ENCODE data around the gene KPNA4.
"Not testable (repeated sequence)": the region's sequence is repeated elsewhere in the genome, so short reads cannot be mapped to it uniquely, and the experiment has no call there.

Gene KPNA4, protein sequence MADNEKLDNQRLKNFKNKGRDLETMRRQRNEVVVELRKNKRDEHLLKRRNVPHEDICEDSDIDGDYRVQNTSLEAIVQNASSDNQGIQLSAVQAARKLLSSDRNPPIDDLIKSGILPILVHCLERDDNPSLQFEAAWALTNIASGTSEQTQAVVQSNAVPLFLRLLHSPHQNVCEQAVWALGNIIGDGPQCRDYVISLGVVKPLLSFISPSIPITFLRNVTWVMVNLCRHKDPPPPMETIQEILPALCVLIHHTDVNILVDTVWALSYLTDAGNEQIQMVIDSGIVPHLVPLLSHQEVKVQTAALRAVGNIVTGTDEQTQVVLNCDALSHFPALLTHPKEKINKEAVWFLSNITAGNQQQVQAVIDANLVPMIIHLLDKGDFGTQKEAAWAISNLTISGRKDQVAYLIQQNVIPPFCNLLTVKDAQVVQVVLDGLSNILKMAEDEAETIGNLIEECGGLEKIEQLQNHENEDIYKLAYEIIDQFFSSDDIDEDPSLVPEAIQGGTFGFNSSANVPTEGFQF

DNA sequence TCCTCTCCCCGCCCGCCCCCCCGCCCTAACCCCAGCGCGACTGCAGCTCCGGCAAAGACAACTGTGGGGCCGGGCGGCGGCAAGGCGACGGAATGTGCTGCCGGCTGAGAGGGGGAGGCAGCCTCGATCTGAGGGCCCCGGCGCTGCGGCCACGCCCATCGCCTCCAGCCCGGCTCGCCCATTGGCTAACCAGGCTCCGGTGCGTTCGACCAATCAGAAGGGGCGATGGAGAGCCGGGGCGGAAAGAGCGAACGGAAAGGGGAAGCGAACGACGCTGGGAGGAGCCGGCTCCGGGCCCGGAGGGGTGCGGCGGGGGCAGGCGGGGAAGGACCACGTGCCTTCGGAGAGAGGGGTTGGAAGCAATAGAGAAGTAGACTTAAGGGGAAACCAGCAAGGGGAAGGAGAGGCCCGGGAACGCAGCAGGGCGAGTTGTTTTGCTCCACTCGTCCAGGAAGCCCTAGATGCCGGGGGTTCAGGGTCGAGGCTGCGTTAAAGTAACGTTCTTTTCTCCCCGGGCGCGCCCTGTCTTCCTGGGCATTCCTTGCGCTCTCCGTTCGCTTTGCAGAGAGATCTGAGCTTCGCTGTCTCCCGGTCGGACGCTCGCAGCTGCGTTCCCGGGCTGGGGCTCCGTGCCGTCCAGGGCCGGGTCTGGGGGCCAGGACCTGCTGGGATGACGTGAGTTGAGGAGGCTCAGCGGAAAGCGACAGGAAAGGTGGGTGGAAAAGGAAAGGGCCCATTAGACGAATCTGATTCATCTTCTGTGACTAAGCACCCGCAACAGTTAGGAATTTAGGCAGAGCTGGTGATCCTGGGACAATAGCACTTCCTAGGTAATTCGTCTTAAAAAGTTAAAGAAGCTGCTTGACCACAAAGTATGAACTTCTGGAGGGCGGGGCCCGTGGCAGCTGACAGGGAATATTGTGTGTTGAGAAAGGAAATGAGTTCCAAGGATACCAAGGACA lies at the start of gene KPNA4:
KPNA4 (minus strand) TSS at position 130 of the 962 bp plus-strand sequence. CDS start 289 bp downstream, outside the sequence.
- DNase-seq = peak; percentile 99

DNA sequence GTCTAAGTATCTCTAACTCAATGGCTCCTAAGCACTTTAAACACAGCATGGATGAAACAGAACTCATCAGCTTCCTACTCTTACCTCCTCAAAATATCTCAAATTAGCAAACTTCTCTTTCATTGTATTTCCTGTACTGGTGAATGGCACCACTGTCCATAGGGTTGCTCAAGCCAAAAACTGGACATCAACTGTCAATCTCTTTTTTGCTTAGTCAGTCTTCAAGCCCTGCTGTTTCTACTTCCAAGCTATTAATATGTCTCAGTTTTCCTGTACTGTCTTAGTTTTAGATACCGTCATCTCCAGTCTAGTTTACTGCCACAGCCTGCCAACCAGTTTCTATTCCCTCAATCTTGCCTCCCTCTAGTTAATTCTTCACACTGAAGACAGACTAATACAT lies 48.3 kb upstream of the KPNA4 start:
- DNase-seq = no peak

DNA sequence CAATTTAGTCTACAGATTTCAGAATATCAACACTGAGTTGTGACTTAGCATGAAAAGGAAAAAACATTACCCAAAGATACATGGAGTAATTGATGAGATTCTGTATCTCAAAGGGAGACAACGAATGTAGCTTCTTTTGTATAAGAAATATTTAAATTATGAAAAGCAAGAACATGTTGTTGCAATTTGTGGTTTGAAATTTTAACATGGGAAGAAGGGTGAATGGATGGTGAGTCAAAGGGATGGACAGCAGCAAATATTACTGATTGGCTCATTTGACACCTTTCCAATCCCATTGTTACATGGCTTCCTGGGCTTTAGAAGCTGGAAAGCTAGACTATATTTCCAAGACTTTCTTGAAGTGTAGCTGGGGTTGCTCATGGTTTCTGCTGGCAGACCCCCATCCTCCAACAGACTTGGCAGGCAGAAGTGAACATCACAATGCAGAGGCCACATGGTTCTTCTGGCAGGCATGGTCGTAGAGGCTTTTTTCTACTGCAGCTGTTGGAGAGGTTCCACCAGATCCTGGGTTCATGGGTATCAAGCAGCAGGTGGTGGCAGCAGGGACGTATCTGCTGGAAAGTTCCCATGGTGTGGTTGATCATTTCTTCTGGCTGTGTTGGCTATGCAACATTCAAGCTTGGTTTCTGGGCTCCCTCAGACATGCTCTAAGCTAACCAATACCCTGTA lies 47.2 kb upstream of the KPNA4 start:
- no peak for DNase-seq

DNA sequence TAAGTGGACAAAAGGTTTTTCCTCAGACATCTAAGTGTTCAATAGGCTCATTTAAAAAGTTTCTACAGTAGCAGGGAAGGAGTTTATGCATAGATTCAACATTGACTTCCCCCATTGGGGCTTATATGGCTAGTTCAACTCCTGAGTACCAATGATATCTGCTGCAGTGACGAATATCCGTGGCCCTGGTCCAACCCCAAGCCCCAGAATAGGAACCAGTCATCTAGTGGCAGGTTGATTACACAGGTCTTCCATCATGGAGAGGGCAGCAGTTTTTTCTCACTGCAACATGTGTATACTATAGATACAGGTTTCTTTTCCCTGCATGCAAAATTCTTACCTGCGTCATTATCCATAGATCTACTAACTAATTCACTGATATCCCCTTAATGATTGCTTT lies 45.8 kb upstream of the KPNA4 start:
- no peak for DNase-seq

DNA sequence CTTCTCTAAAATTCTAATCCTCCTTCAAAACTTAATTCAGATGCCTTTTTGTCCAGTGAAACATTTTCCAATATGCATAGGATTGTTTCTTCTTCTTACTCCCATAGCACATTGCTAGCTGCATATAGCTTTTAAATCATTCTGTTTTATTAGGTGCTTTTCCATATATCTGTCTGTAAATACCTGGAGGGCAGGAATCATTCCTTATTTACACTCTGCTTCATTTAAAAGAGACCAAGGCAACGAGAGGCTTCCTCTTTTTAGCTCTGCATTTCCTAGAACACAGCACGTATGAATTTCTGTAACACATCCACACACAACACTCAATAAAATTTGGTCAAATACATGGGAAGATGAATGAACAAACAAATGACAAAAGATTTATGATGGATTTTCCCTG lies 43.5 kb upstream of the KPNA4 start:
- DNase-seq = no peak

DNA sequence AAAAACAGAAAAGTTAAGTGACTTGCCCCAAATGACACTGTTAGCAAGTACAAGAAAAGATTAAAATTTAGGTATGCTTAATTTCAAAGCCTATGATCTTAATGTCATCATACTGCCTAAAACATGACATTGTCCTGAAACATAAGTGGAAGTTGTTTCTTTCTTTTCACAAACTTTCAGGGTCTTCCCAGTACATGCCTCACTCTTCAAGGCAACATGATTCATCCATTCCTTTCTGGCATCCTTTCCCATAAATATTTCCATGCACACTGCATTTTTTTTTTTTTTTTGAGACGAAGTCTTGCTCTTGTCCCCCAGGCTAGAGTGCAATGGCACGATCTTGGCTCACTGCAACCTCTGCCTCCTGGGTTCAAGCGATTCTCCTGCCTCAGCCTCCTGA lies 42.5 kb upstream of the KPNA4 start:
- no peak for DNase-seq

DNA sequence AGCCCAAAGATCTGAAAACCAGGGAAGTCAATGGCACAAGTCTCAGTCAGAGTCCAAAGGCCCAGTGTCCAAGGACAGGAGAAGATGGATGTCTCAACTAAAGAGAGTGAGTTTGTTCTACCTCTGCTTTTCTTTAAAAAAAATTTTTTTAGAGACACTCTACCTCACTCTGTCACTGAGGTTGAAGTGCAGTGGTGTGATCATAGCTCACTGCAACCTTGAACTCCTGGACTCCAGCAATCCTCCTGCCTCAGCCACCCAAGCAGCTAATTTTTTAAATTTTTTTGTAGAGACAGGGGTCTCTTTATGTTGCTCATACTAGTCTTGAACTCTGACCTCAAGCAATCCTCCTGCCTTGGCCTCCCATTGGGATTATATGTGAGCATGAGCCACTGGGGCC lies 39.9 kb upstream of the KPNA4 start:
- no peak for DNase-seq

DNA sequence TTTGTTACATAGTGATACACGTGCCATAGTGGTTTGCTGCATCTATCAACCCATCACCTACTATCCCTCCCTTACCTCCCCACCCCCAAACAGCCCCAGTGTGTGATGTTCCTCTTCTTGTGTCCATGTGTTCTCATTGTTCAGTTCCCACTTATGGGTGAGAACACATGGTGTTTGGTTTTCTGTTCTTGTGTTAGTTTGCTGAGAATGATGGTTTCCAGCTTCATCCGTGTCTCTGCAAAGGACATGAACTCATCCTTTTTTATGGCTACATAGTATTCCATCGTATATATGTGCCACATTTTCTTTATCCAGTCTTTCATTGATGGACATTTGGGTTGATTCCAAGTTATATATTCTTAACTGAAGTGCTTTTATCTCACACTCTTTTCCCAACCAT lies 38.5 kb upstream of the KPNA4 start:
- not testable (repeated sequence) for DNase-seq

DNA sequence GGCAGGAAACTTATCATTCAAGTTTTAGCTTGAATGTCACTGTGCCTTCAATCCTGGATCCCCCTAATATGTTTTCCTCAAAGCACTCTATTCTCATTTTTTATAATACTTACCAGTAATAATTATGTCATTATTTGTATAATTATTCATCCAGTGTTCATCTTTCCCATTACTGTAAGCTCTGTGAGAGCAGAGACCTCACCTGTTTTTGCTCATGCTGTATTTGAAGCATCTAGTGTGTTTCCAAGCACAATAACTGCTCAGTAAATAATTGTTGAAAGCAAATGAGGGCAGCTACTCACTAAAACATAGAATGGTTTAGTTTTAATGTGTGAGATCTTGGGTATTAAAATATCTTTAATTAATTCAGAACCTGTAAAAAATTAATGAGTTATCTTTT lies 36.9 kb upstream of the KPNA4 start:
- DNase-seq = no peak

DNA sequence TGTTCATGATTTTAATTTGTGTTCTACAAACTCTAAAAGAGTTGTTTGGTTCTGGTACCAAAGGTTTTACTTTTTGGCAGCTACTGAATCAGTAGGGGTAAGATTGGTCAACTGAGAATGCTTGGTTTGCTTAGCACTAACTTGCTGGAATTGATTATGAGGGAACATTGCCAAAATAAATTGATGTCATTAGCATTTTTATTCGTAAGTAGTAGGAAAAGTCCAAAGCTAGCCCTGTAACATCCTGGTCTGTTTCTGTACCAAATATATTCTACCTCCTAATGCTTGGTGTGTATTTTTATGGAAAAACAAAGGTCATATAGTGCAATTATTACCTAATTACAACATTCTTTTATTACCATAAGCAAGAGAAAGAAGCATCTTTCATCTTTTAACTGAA lies 35.9 kb upstream of the KPNA4 start:
- no peak for DNase-seq

DNA sequence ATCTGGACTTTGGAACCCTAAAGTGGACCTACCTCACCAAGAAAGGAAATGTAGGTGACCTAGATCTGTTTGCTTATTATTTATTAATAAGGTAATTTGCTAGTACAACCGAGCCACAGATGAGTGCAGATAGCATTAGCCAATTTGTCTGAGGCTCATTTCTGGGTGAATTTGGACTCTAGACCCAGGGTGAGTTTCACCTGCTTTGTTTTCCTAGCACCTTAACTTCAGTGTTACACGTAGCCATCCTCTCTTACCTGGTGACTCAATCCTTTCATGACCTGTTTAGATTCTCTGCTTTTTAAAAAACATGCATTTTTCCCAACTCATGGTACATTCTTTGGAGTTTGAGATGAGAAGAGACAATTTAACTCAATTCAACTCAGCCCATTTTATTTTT lies 33.5 kb upstream of the KPNA4 start:
- DNase-seq = no peak

DNA sequence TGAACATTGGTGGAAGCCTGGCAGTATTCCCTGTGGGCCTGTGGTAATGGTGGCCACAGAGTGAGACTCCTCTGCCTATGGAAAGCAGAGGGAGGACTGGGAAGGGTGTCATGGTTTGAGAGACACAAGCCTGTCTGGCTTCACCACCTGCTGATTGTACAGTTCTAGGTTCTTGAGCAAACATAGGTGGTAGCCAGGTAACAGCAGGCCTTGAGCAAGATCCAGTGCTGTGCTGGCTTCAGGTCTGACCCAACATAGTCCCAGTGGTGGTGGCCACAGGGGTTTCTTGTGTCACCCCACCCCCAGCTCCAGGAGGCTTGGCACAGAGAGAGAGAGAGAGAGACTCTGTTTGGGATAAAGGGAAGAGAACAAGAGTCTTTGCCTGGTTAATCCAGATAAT lies 22.7 kb upstream of the KPNA4 start:
- no peak for DNase-seq

DNA sequence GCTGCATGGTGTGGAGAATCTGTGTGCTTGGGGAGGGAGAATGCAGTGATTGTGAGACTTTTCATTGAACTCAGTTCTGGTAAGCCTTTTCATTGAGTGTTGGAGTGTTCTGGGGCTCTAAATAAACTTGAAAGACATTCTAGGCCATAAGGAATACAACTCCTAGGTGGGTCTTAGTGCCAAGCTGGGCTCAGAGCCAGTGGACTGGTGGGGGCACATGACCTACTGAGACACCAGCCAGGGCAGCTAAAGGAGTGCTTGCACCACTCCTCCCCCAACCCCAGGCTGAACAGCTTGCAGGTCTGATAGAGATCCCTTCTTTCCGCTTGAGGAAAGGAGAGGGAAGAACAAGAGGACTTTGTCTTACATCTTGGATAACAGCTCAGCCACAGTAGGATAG lies 21.7 kb upstream of the KPNA4 start:
- DNase-seq = no peak

DNA sequence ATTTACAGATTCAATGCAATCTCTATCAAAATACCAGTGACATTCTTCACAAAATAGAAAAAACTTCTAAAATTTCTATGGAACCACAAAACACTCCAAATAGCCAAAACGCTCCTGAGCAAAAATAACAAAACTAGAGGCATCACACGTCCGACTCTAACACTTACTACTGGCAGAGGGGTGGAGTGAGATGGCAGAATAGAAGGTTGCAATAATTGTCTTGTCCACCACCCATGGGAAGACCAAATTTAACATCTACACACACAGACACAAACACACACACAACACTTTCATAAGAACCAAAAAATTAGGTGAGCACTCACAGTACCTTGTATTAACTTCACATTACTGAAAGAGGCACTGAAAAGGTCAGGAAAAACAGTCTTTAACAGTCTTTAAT lies 21.3 kb upstream of the KPNA4 start:
- no peak for DNase-seq

DNA sequence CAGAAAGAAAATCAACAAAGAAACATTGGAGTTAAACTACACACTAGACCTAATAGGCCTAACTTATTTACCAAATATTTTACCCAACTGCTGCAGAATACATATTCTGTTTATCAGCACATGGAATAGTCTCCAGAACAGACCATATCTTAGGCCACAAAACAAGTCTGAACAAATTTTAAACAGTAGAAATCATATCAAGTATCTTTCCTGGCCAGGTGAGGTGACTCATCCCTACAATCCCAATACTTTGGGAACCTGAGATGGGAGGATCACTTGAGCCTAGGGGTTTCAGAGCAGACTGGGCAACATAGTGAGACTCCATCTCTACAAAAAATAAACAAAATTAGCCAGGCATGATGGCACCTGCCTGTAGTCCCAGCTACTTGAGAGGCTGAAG lies 18.1 kb upstream of the KPNA4 start:
- no peak for DNase-seq

DNA sequence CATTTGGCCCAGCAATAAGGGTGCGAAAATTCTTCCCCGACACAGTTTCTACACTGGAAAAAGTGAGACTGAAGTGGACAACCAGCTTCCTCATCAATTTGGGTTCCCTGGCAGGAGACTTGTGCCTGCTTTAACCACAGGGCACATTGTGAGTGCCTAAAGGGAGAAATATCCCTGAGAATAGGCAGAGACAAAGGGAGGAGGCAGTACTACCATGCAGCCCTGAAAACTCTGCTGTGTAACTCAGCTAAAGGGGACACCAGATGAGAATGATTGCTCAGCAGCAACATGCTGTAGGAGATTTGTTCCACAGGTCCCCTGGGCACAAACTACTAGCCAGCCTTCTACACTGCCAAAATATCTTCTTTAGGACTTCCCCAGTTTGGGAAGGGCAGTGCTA lies 15.6 kb upstream of the KPNA4 start:
- no peak for DNase-seq

DNA sequence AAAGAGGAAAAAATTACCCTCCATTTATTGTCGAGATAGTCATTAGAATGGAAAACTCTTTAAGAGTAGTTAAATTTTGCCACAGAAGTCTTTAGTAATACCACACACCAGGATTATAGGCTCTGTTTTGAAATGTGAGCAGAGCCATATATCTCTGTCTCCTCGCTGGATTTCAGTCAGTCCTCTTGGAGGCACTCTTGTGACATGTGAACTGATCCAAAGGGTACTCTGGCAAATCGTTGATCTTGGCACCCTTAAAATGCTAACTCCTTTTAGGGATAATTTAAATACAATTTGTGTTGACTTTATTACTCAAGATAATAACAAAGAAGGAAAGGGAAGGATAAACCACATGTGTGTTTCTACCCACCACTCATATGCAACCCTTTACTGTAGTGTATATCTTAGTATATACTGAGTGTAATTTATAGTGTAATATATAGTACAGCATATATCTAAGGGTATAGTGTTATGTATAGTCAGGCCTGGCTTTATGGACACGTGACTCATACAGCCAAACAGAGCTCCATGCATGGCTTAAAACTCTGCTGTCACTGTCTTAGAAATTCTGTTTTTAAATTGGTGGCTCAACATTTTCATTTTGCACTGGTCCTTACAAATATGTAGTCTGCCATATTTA lies 12.3 kb upstream of the KPNA4 start:
- DNase-seq = no peak

DNA sequence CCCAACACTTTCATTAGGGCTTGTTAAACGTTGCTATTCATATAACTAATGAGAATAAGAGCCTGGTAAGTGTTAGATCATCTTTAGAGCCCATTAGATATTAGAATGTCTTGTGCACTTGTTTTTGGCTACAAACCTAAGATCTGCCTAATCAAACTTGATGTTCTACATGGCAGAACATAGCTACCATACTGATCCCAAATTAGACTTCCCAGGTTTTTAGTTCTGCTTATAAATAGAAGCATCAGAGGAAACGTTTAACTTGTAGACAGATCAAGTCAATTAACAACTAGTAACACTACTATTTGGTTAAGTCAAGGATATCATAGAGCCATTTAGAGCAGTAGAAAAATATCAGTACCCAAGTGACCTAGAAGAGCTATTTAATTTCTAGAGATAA lies 11.7 kb upstream of the KPNA4 start:
- no peak for DNase-seq

DNA sequence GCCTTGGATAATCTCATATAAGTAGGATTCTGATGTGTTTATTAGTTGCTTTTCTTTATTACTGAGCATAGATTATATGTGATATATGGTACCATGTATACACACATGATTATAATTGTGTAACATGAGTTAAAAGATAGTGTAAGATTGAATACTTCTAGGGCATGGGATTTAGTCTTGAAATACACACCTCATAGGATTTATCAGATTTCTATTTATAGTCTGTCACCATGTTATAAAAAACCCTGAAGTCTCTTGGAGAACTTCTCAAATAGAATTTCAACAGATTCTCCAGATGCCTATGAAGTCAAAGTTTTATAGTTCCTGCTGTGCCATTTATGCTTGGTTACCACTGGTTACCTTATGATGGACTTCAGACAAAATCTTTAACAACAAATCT lies 11.2 kb upstream of the KPNA4 start:
- no peak for DNase-seq

DNA sequence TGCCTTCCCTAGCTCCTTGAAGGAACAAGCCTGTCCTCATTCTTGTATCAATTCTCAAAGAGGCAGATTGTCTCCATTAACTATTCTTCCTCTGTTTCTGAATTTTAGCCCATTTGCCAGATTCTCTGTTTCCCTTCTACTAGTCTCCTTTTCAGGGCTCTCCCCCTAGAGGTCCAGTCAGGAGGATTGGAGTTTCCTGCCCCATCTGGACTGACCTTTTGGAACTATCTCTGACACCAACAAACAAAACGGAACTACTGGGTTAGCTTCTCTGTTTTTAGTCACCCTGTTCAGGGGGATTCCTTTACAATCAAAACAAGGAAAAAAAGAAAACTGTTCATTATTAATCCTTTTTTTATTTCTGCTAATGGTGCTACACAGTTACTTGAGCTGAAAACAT lies 10.2 kb upstream of the KPNA4 start:
- no peak for DNase-seq

DNA sequence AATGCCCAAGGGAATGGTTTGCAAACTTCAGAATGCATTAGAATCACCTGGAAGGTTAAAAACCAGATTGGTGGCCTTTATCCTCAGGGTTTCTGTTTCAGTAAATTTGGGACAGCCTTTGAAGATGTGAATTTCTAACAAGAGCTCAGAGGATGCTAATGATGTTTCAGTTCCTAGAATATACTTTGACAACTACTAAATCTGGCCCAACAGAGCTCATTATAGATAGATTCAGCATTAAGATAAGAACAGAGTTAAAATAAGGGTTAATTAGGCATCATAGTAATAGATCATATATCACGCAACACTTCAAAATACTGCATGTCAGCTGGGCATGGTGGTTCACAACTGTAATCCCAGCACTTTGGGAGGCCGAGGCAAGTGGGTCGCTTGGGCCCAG lies 9.3 kb upstream of the KPNA4 start:
- no peak for DNase-seq

DNA sequence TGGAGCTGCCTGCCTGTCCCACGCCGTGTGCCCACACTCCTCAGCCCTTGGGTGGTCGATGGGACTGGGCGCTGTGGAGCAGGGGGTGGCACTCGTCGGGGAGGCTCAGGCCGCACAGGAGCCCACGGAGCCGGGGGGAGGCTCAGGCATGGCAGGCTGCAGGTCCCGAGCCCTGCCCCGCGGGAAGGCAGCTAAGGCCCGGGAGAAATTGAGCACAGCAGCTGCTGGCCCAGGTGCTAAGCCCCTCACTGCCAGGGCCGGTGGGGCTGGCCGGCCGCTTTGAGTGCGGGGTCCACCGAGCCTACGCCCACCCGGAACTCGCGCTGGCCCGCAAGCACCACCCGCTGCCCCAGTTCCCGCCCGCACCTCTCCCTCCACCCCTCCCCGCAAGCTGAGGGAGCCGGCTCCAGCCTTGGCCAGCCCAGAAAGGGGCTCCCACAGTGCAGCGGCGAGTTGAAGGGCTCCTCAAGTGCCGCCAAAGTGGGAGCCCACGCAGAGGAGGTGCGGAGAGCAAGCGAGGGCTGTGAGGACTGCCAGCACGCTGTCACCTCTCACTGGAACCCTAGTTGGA lies 8.7 kb upstream of the KPNA4 start:
- DNase-seq = not testable (repeated sequence)
